ENCODE measurements around the gene FGF21. TPM values are rescaled to one million over a fixed set of nuclear protein-coding genes. Genes with fewer than 3 reads are reported as not detected.
"Not testable (repeated sequence)": the region's sequence is repeated elsewhere in the genome, so short reads cannot be mapped to it uniquely, and the experiment has no call there.

FGF21 gene
- total RNA-seq, 1 donor: not detected

- H3K4me3 ChIP-seq (ENCODE audit: low read depth, low read length): peak overlapping the region; percentile 67
- no peak for DNase-seq (ENCODE audit: low read depth)
- no peak for TF ChIP-seq CTCF (IDR thresholded peaks at IDR 0.05; ENCODE audit: insufficient read depth, low read depth, low read length)
Observed at GRCh38 chr19:48714759-48715675, 40.3 kb upstream of the FGF21 start.

GRCh38 chr19:48715681-48716171, 39.6 kb upstream of the FGF21 start:
- TF ChIP-seq CTCF (IDR thresholded peaks at IDR 0.05; ENCODE audit: insufficient read depth, low read depth, low read length): no peak
- H3K4me3 ChIP-seq (ENCODE audit: low read depth, low read length): peak overlapping the region; percentile 67
- peak; percentile 70 for DNase-seq (ENCODE audit: low read depth)

- no peak for TF ChIP-seq CTCF (IDR thresholded peaks at IDR 0.05; ENCODE audit: insufficient read depth, low read depth, low read length)
- H3K4me3 ChIP-seq (ENCODE audit: low read depth, low read length): peak overlapping the region; percentile 41
- peak; percentile 44 for DNase-seq (ENCODE audit: low read depth)
Observed at GRCh38 chr19:48716562-48717291, 38.6 kb upstream of the FGF21 start.

- H3K4me3 ChIP-seq (ENCODE audit: low read depth, low read length); DNase-seq (ENCODE audit: low read depth): not testable (repeated sequence)
Observed at GRCh38 chr19:48718106-48718505, 37.2 kb upstream of the FGF21 start.

- DNase-seq (ENCODE audit: low read depth): no peak
- TF ChIP-seq CTCF (IDR thresholded peaks at IDR 0.05; ENCODE audit: insufficient read depth, low read depth, low read length): no peak
- H3K4me3 ChIP-seq (ENCODE audit: low read depth, low read length): no peak overlapping the region
Observed at GRCh38 chr19:48718711-48719231, 36.6 kb upstream of the FGF21 start.

- peak within 1 kb of the TSS; percentile 77 for H3K4me3 ChIP-seq (ENCODE audit: low read depth, low read length)
- DNase-seq (ENCODE audit: low read depth): no peak
- no peak for TF ChIP-seq CTCF (IDR thresholded peaks at IDR 0.05; ENCODE audit: insufficient read depth, low read depth, low read length)
Observed at GRCh38 chr19:48719263-48720171, 35.8 kb upstream of the FGF21 start, which contains the start of gene MAMSTR. Gene MAMSTR (minus strand): TSS chr19:48719725. CDS start chr19:48719031, 694 bp downstream.
